HG03060 (cell line): ENCODE data around the gene LPAR5.

Source experiments
- ATAC-seq: cut with Tn5 transposase; IDR thresholded peaks from one replicate; pipeline ENCODE4 v1.9.1; 2021; ENCODE audit warnings: low read depth, moderate number of reproducible peaks; ENCODE audit not compliant: unreplicated experiment

The LPAR5 gene

DNA sequence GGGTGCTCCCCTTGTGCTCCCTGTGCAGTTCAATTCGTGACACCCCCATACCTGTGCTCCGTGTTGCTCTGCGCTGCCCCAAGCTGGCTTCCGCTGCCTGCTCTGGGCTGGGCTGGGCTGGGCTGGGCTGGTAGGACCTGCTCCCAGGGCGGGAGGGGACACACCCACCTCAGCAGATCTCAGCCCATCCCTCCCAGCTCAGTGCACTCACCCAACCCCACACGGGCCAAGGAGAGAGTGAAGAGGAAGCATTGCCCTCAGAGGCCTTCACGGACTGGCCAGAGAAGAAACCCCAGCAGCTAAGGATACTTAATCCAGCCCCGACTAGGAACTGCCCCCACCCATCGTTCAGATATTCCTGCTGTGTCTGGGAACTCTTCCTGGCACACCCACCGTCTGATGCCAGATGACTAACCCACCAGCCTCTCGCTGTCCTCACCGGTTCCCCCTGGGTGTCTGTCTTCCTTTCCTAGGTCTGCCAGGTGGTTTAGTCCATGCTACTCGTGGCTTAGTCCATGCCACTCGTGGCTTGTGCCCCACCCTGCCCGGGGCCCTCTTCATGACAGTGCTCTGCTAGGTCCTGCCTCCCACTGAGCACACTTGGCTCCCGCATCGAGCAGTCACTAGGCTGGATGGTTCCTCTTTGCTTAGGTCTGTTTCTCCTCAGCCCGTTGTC, at the start of gene LPAR5:
Gene LPAR5 (minus strand): TSS at position 104 of the 676 bp plus-strand sequence. CDS start 14,711 bp downstream, outside the sequence.
- peak; percentile 5 for ATAC-seq

DNA sequence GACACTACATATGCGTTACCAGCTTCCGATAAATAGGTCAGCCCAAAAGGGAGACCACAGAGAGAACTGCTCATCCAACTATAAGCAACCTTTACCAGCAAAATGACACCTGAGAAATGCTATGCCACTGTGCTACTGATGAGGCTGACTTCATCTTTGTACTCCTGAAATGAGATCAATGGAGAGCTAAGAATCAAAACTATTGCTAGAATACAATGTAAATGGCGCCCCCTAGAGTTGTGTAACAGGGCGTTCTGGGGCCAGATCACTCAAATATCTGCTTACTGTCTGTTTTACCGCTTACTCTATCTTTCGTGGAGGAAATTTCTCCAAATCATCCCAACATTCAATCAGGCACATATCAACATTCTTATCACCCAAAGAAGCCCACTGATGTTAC, 48.9 kb upstream of the LPAR5 start:
- no peak for ATAC-seq

DNA sequence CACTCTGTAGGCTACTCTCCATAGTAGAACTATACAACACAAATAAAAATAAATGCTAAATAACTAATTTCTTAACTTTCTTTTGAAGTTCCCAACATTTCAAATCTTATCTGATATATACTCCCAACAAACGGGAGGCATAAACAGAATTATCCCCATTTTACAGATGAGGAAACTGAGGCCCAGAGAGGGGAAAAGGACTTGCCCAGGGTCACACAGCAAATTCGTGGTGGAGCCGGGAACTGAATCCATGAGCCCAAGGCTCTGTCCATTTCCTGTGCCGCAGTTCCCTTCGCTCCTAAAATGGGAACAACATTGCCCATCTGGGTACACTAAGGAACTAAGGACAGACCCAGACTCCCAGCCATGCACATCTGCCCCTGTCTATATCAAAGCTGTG, 41.2 kb upstream of the LPAR5 start:
- ATAC-seq: no peak

DNA sequence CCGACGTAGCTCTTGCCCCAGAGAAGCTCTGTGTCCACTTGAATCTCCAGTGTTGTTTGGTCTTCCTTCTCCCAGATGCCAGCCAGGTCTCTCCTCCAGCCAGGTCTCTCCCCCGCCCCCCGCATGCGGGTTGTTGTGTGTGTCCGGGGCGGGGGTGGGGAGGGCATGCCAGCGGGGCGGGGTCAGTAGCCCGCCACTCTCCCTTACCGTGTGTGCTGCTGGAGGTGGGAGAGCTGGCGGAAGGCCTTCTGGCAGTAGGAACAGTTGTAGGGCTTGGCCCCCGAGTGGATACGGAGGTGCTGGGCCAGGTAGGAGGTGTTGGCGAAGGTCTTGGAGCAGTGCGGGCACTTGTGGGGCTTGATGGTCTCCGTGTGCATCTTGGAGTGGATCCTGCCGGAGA, 36.4 kb upstream of the LPAR5 start:
- no peak for ATAC-seq

DNA sequence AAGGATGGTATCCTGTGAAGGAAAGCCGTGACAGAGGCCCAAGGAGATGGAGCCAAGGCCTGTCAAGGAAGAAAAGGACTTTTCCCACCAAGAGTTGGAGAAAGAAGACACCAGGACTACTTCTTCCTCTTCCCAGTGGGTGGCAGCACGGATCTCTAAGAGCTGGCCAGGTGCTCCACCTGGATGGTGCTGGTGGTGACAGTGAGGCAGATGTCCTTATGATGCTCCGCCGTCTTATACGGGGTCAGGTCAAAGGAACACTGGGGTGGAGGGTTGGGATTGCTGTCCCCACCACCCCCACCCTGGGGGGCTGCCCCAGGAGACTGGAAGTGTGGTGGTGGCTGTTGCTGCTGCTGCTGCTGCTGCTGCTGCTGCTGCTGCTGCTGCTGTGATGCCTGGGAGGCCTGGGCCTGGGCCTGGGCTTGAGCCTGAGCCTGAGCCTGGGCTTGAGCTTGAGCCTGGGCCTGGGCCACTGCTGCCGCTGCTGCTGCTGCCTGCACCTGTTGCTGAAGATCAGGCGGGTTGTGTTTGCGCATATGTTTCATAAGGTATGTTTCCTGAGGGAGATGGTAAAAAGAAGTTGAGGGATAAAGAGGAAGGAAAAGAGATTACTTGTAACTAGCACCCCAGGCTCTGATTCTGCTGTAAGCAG, 31.9 kb upstream of the LPAR5 start:
- ATAC-seq: no peak

DNA sequence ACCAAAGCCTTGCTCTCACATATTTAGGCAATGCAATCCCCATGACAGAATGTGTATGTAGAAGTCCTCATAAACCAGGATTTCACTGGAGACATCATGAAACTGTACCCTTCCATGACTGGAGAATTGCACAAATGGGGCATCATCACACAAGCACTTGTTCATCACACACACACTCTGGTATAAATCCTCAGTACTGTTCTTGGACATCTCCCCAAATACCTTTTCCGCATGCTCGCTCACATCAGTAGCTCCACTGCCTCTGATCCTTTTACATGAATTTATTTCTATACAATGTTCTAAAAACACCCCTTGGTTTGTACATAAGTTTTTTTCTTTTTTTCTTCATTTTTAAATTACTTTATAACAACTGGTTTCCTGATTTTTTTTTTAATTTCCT, 30.5 kb upstream of the LPAR5 start:
- ATAC-seq: no peak

DNA sequence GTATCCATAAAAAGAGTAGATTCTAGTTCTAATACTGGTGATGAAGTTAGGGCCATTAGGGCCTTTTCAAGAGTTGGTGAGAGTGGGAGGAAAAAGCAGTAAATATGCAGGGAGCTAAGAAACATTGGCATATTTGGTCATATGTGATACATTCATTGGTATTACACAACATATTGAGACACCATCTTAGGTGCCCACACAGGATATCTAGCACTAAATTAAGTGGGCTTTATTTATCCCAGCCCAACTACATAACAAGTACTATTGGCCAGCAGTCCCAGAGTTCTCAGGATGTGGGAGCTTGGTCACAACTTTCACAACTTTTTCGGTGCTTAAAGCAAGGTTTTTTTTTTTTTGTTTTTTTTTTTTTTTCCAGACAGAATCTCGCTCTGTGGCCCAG, 29.1 kb upstream of the LPAR5 start:
- ATAC-seq: no peak

DNA sequence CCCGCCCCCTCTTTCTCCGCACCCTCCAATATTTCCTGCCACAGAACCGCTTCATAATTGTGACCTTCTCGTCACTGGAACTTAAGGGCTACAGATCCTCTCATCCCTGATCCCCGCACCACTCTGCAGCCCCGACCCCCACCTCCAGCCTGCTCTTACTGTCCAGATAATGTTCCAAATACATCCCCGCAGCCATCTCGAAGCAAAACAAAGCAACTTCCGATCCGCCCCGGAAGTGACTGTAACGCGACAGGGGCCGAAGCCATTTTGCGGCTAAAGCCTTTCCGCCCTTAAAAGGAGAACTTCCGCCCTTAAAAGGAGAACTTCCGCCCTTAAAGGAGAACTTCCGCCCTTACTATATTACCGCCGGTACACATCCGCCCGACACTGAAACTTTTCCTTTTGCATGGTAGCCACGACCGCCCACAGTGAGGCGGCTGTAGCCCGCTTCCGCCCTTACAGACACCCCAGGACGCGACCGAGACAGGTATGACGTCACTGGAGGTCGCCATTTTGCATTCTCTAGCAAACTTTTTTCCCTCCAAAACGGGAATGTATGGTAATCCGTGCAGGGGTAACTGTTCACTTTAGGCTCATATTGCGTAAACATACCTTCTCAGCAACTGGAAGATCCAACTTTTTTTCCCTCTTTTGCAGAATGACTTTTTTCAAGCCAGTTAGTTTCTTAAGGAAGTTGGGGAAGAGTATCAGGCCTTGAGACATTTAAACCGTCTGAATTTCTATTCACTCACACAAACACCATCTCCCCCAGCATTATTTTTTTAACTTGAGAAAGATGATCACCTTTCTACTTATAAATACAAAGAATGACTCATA, 27.4 kb upstream of the LPAR5 start, which contains the start of gene ING4:
Gene ING4 (minus strand): TSS at position 214 of the 837 bp plus-strand sequence. CDS start 18 bp downstream, at position 196.
- peak; percentile 84 for ATAC-seq

DNA sequence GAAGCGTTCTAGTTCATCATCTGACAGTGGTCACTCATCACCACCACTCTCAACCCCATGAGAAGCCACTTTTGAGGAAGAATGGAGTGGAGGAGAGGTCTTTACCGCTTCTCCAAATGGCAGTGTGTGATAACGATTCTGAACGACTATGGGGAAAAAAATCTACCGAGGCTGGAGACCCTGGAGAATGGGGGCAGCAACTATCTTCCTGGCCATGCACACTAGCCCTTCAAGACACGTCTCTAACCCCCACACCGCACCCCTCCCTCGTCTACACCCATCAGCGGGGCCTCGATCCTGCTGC, 26.8 kb upstream of the LPAR5 start:
- no peak for ATAC-seq

DNA sequence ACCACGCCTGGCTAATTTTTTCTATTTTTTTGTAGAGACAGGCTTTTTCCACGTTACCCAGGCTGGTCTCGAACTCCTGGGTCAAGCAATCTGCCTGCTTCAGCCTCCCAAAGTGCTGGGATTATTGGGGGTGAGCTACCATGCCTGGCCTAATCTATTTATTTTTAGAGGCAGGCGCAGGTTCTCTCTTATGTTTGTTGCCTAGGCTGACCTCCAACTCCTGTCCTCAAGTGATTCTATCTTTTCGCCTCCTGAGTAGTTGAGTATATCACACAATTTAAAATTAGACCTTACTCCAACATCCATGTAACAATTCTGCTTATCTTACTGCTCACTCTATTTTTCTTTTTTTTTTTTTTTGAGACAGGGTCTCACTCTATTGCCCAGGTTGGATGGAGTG, 18.2 kb upstream of the LPAR5 start:
- no peak for ATAC-seq

DNA sequence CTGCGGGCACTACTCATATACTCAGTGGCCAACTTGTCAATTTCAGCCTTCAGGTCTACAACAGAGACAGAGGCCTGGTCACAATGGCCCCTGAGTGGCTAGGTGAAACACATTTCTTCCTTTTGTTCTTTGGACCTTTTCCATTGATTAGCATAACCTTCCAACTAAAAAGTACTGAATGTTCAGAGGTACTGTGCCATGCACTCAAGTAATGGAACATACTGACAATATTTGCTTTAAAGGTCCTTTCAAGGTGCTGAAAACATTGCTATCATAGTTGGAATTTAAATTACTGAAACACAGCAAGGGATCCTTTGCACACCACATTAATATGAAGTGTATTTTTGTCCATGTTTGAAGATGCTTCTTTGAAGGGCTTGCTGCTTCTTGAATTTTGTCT, 17.6 kb upstream of the LPAR5 start:
- ATAC-seq: no peak

DNA sequence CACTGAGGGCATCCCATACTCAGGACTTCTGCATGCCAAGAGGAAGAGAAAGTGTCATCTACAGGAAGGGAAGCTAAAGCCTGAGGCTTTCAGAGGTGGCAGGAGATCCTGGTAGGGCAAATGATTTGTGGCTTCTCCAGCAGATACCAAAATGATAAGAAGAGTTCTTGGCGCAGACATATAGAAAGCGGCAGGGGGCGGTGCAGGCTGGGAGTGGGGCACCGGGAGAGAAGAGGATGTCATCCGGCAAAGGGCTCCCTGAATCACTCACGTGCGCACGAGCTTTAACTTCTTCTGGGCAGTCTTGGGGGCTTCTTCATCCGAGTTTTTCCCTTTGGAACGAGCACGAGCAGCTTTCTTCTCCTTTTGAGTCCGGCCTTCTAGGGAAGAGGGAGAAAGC, 16.6 kb upstream of the LPAR5 start:
- ATAC-seq: no peak

DNA sequence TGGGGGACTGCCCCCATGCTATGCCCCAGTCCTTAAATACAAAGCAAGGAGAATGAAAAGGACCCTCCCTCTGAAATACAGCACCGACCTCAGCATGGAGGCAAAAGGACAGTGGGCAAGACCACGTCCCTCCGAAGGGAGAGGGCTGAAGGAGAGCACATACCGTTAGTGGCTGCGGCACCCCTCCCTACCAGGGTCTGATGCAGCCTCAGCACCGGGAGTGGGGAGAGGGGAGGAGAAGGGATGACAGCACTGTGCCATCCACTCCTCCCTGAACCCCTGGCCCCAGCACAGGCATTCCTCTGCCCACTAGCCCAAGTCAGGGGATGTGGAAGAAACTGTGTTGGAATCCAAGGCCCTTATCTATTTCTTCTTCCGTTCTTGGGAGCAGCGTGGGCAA, 15.1 kb upstream of the LPAR5 start:
- no peak for ATAC-seq

DNA sequence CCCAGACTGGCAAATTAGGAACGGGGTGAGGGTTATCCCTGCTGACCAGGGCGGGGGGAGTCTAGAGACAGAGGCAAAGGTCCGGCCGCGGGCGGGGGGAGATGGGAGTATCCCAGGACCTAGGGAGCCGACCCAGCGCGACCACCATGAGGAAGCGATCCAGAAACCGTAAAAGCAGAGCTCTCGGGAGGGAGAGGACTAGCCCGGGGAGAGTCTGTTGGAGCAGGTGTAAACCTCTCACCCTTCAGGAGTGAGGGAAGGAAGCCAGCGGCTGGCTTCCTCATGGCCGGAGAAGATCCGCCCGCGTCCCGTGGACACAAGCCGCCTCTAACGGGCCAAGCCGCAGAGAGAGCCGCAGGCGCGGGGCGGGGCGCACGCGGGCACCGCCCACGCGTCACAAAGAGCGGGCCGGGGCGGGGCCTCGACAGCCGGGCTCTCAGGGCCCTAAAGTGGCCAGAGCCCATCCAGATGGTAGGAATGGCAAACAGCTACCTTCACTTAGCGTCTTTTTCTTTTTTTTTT, 11.4 kb upstream of the LPAR5 start, which contains the start of gene ACRBP:
Gene ACRBP (minus strand): TSS at position 350 of the 522 bp plus-strand sequence. CDS start 66 bp downstream, at position 284.
- ATAC-seq: no peak

DNA sequence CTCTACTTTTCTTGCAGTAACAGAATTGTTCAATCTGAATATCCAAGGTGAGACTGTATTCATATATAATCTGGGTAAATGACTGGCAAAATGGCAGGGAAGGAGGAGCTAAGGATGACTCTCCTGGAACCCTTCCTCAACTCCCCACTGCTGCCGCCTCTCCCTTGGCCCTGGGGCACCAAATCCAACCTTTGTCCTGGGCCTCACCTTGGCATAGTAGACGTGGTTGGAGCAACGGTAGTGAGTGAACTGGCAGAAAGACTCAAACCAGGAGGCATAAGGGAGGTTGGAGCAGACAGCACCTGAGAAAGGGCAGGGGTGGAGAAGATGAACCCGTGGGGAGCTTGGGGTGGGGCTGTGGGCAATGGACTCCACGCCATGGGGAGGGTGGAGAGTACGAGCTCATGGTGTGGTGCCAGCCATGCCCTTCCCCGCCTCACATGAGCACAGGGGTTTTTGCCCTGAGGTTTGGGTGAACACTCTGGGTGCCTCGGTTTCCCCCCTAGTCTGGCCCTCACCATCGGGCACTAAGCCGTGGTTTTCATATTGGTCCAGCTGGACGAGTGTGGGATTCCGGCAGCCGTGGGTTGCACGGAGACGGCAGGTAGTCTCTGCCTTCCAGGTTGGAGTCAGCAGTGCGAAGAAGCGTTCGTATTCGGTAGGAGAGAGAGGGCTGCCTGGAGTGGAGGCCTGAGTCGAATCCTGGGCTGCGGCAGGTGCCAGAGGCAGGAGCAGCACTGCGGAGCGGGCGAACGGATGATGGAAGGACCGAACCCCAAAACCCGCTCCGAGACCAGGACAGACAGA, 10.7 kb upstream of the LPAR5 start:
- no peak for ATAC-seq

DNA sequence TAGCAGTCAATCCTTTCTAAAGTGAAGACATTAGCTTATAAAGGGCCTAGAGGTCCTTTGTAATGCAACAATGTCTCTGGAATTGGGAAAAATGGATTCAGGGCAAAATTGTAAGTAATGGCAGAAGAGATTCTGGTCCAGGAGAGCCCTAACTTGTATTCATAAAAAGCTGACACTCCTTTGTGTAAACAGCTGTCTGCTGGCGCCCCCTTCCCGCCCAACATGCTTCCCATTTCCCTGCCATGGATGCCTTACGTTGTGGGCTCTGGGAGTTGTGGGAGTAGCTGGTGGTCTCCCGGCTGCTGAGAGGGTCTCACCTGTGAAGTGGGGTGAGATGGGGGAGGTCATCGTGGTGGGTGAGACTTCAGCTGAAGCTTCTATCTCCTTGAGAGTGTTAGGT, 9.1 kb upstream of the LPAR5 start:
- ATAC-seq: no peak

DNA sequence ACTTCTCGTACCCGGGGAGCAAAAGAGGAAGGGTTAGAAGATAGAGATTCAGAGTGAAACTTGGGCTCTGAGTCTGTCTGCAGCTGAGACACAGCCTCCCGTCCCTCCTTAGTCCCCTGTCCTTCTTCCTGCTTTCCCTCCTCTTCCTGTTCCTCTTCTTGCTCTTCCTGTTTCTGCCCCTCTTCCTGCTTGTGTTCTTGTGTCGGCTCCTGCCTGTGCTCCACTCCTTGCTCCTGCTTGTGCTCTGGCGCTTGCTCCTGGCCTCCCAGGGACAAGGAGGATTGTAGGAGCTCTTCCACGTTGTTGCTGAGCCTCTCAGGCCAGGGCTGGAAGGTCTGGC, 8.5 kb upstream of the LPAR5 start:
- ATAC-seq: no peak

DNA sequence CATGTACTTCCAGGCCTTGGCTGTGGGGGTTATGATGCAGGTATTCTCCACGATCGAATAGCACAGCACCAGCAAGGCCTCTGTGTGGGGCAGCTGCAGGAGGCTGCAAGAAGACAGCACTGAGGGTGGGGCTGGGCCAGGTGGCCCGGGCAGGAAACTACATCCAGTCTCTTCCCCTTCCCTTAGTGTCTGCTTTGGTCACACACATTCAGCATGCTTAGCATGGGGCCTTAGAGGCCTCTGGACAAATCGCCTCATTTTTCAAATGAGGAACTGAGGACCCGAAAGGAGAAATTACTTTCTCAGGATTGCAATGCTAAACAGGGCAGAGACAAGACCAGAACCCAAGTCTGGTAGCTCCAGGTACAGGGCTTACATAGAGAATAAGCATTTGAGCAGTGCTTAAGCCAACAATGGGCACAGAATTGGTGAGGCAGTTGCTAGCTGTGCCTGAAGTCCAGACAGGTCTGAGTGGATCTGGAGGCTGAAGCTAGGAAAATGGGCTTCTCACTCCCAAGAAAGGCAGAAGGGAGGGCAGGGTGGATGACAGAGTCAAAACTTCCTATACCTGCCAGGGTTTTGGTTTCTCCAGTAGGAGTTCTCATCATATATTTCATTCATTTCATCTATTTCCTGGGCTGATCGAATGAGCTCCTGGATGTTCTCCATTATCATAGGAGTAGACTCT, 8.0 kb upstream of the LPAR5 start:
- ATAC-seq: no peak

DNA sequence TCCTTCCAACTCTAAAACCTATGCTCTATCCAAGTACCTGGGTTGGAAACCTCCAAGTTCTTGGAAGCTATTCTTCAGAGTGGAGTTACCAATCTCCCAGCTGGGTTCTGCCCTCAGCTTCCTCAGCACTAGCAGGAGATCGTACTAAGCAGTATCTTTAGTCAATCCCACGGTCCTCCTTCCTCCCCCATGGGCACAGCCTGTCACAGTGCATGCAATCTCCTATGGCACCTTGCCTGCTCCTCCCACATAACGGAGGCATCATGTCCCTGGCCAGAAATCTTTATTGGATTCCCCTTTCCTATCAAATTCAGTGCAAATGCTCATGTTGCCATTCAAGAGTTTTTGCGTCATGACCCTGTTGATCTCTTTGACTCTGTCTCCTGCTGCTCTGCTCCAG, 5.4 kb upstream of the LPAR5 start:
- ATAC-seq: no peak

DNA sequence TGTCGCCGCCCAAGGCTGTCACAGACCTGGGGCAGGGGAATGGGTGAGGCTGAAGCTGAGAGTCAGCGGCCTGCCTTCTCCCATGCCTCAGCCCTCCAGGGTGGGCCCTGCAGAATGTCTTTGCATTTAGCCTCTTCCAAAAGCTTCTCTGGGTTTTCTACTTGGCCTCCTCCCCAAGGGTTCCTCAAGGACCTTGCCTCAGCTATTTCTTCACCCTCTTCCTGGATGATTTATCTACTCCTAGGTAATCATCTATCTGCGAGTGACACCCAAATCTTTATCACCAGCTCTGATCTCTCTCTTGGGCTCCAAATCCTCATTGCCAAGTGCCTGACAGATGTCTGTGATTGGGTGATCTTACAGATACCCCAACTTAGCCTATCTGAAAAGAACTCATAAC, 4.7 kb upstream of the LPAR5 start:
- ATAC-seq: no peak
